ENCODE data around the gene ERGIC1. TPM values are rescaled to one million over a fixed set of nuclear protein-coding genes. Genes with fewer than 3 reads are reported as not detected.

The ERGIC1 gene
- total and polyA plus RNA-seq, 2 of the 8 experiments (the other 6 are each of a cell fraction or from before 2014, with no cell fraction given), result 95.3 to 106 TPM

- H3K23ac ChIP-seq (ENCODE audit: insufficient read length), result no peak overlapping the region
- H2BK5ac ChIP-seq (ENCODE audit: low read depth, low read length), result no peak overlapping the region
- H3K14ac ChIP-seq (ENCODE audit: insufficient read length), result no peak overlapping the region
- H4K5ac ChIP-seq (ENCODE audit: insufficient read length, low read depth, low read length), result no peak overlapping the region
- peaks cover 4% of the 10 kb centered on the region; the same call in 1 of the 2 replicates for H3K23me2 ChIP-seq (ENCODE audit: low read depth, low read length)
- CTCF ChIA-PET (ENCODE audit: partially characterized antibody), result interaction anchor here (0.7 to 1.5 kb wide), 7 partner anchors 15 to 241 kb away, joined by 3 to 4 read pairs (median 3); no protein-coding TSS in a partner anchor
- TF ChIP-seq FOSL1 (IDR thresholded peaks at IDR 0.05; ENCODE audit: insufficient read depth, low read depth, low read length), result no peak
- TF ChIP-seq MAFK (IDR thresholded peaks at IDR 0.05; ENCODE audit: low read depth, low read length), result no peak
- TF ChIP-seq HDAC2 (IDR thresholded peaks at IDR 0.05; ENCODE audit: borderline replicate concordance in 1 of 2, low read depth in 2 of 2, low read length in 2 of 2), result no peak
- no peak for TF ChIP-seq YY1 (IDR thresholded peaks at IDR 0.05; ENCODE audit: low read depth, low read length)
- no peak for TF ChIP-seq NANOG (IDR thresholded peaks at IDR 0.05; ENCODE audit: insufficient read depth, low read depth, low read length, poor library complexity, severe bottlenecking)
- no peak for TF ChIP-seq RNF2 (IDR thresholded peaks at IDR 0.05; ENCODE audit: borderline replicate concordance, low read depth, low read length, missing control alignments, poor library complexity, severe bottlenecking)
- TF ChIP-seq RBBP5 (IDR thresholded peaks at IDR 0.05; ENCODE audit: borderline replicate concordance, low read depth, low read length), result no peak
- no peak for TF ChIP-seq ATF3 (IDR thresholded peaks at IDR 0.05; ENCODE audit: insufficient read depth, low read depth, low read length)
- no peak for TF ChIP-seq CREB1 (IDR thresholded peaks at IDR 0.05)
- no peak for TF ChIP-seq POU5F1 (IDR thresholded peaks at IDR 0.05; ENCODE audit: low read depth, low read length)
- WGBS, 2 experiments (ENCODE audit: extremely low coverage in 1 of 2, insufficient coverage in 1 of 2, insufficient read length in 1 of 2, insufficient replicate concordance in 2 of 2, low coverage in 1 of 2, low lambda C conversion rate in 2 of 2, missing lambda C conversion rate in 1 of 2), result 84% methylated on average over 9 of the region's 15 CpGs; no CpG with 5 or more reads in 1 of the 2 experiments
- POLR2A ChIA-PET (ENCODE audit: partially characterized antibody), result interaction anchor here (0.8 to 2.7 kb wide), 3 partner anchors 11 to 30 kb away, joined by 3 to 7 read pairs (median 4); partner anchors contain the start of gene ATP6V0E1
- no peak overlapping the region for H2BK20ac ChIP-seq (ENCODE audit: low read length)
- FAIRE-seq (no peak), DNase-seq (ENCODE audit: low read depth in 1 of 2, low spot score in 2 of 2) (no peak)
- no peak overlapping the region for H3K4me3 ChIP-seq (ENCODE audit: extremely low read depth in 1 of 4, insufficient read depth in 2 of 4, low read depth in 3 of 4, low read length in 4 of 4)
- H3K79me2 ChIP-seq (ENCODE audit: control insufficient read depth in 1 of 2, insufficient read depth in 2 of 2, low read length in 2 of 2), result no peaks in the 10 kb centered on the region
- no peak overlapping the region for H3K27ac ChIP-seq (ENCODE audit: low read depth, low read length)
- no peak overlapping the region for H3K56ac ChIP-seq (replicated peaks; ENCODE audit: insufficient read length, low read depth, low read length)
- H3K4me1 ChIP-seq (replicated peaks in 1 of 4; ENCODE audit: control insufficient read depth in 3 of 4, insufficient read depth in 4 of 4, low read length in 3 of 4), result no peaks in the 10 kb centered on the region
- no peak overlapping the region for H2BK120ac ChIP-seq (replicated peaks; ENCODE audit: low read depth, low read length)
- no peak overlapping the region for H2BK12ac ChIP-seq (ENCODE audit: low read depth, low read length)
- H2AK5ac ChIP-seq (ENCODE audit: low read depth, low read length), result no peak overlapping the region
- H2AFZ ChIP-seq (ENCODE audit: low read length), result no peak overlapping the region
- no peak overlapping the region for H2BK15ac ChIP-seq (ENCODE audit: low read length)
- no peak overlapping the region for H3K4ac ChIP-seq (replicated peaks; ENCODE audit: insufficient read length, low read depth, low read length)
- H3K9ac ChIP-seq (replicated peaks in 1 of 4; ENCODE audit: extremely low read depth in 1 of 4, low read depth in 3 of 4, low read length in 3 of 4), result no peak overlapping the region
- no peaks in the 10 kb centered on the region for H3K79me1 ChIP-seq (ENCODE audit: low read depth, low read length)
- H4K20me1 ChIP-seq (replicated peaks in 1 of 2; ENCODE audit: control insufficient read depth in 1 of 2, insufficient read depth in 2 of 2, low read length in 2 of 2), result peaks cover 4 to 5% of the 10 kb centered on the region in 2 experiments
- no peak overlapping the region for H3K18ac ChIP-seq (ENCODE audit: extremely low read depth, low read length)
- H4K8ac ChIP-seq (ENCODE audit: extremely low read depth, insufficient read depth, low read length), result no peak overlapping the region
- H4K91ac ChIP-seq (replicated peaks; ENCODE audit: insufficient read length, low read length), result no peak overlapping the region
- H3K27me3 ChIP-seq (replicated peaks in 1 of 4; ENCODE audit: control insufficient read depth in 3 of 4, extremely low read depth in 1 of 4, insufficient read depth in 3 of 4, low read length in 3 of 4), result peaks cover 0 to 9% (median 3%) of the 10 kb centered on the region in 4 experiments; a peak in 3 of 7 replicates
- H3K36me3 ChIP-seq (ENCODE audit: control insufficient read depth in 2 of 4, insufficient read depth in 4 of 4, low read length in 3 of 4), result peaks cover 0 to 5% (median 0%) of the 10 kb centered on the region in 4 experiments; a peak in 1 of 8 replicates
- no peak overlapping the region for H3K4me2 ChIP-seq (ENCODE audit: insufficient read depth in 1 of 2, low read depth in 2 of 2, low read length in 2 of 2)
- no peaks in the 10 kb centered on the region for H3K9me3 ChIP-seq (ENCODE audit: insufficient read depth in 2 of 2, low read depth in 1 of 2, low read length in 1 of 2)
Measured at GRCh38 chr5:172953776-172954675, 120.0 kb downstream of the ERGIC1 start.
